Esophagus squamous epithelium (tissue), 5 donors: ENCODE results near the gene UBQLN4. TPM values are rescaled to one million over a fixed set of nuclear protein-coding genes. Genes with fewer than 3 reads are reported as not detected.
A peak's percentile ranks its signal among the peaks of the same experiment; 100 is the strongest.

Source experiments
- DNase-seq: peaks from one replicate; lab custom pipeline; 2025; lab: John Stamatoyannopoulos, UW
- H3K27ac ChIP-seq, 4 donors: fragments of 200-600 bp; sonication (generic); one replicate each; pipeline ENCODE4 v1.5.1; 2016 to 2019; ENCODE audit warnings: mild to moderate bottlenecking in 1 of 4
- H3K27me3 ChIP-seq, 4 donors: fragments of 200-600 bp; sonication (generic); 1 replicate in 3 of 4; 2 replicates in 1 of 4; pipeline versions ENCODE4 v1.5.1 to v1.6.0; 2017 to 2021; ENCODE audit warnings: antibody characterized with exemption in 1 of 4
- H3K36me3 ChIP-seq, 3 donors: fragments of 200-600 bp; sonication (generic); one replicate each; pipeline ENCODE4 v1.5.1; 2016 to 2019
- H3K4me1 ChIP-seq, 3 donors: fragments of 200-600 bp; sonication (generic); one replicate each; pipeline ENCODE4 v1.5.1; 2017 to 2019
- H3K4me3 ChIP-seq, 4 donors: fragments of 200-600 bp; sonication (generic); 1 replicate in 3 of 4; 2 replicates in 1 of 4; pipeline ENCODE4 v1.5.1; 2016 to 2019; ENCODE audit warnings: mild to moderate bottlenecking in 2 of 4, moderate library complexity in 1 of 4
- H3K9me3 ChIP-seq, 3 donors: fragments of 200-600 bp; sonication (generic); one replicate each; pipeline ENCODE4 v1.5.1; 2016 to 2019
- POLR2A ChIP-seq, 4 donors: fragments of 450-650 bp; IDR thresholded peaks; one replicate each; pipeline ENCODE4 v1.6.1; 2017; ENCODE audit warnings: antibody characterized with exemption in 4 of 4, mild to moderate bottlenecking in 4 of 4, moderate library complexity in 3 of 4
- WGBS, 2 donors: methylation state at CpG; one replicate each; pipeline ENCODE4 v1.1.5; 2018; 5-methylcytosine and 5-hydroxymethylcytosine counted together
- intact Hi-C: fragments of 100-400 bp; cut with DNase I; formaldehyde crosslinking; loops from one replicate; pipeline ENCODE4 v1.15.0; 2022
- total RNA-seq, 4 donors: library from RNA; depleted of rRNA; stranded (reverse); fragments of >200 nt; gene quantifications; one replicate each; pipeline ENCODE4 v1.1.0, GENCODE V29; 2016
- TF ChIP-seq, protein P1 (sequence below), 6 experiments: fragments of 450-650 bp in 4 of 6; fragments of 200-600 bp in 2 of 6; sonication (generic) in 2 of 6; IDR thresholded peaks; one replicate each; pipeline ENCODE4 v1.5.1; 2016 to 2019; ENCODE audit warnings: antibody characterized with exemption in 6 of 6, mild to moderate bottlenecking in 4 of 6, moderate library complexity in 4 of 6
- donor health status: DM: yes; HTN: yes; CAD: no.

The UBQLN4 gene
- total RNA-seq, 4 donors from 2014 or later: 19.7 to 32.7 (median 25.5) TPM

DNA sequence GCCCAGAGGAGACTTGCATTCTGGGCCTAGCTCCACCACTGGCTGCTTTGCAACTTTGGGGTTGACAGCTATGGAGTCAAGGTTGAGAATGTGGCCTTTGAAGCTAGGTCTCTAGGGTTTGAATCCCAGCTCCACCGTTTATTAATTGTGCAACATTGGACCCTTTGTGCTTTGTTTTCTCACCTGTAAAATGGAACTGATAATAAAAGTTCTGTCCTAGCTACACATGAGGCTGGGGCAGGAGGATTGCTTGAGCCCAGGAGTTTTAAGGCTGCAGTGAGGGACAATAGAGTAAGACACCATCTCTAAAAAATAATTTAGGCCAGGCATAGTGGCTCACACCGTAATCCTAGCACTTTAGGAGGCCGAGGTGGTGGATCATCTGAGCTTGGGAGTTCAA is 45.7 kb upstream of the UBQLN4 start:
- Histone ChIP-seq H3K4me1 (peaks cover 55 to 77% (median 76%) of the 10 kb centered on the region in 3 donors), H3K27me3 (no peaks in the 10 kb centered on the region), H3K36me3 (no peaks in the 10 kb centered on the region), H3K4me3 (no peak overlapping the region), H3K27ac (peak overlapping the region in 2 of 4 donors; percentile 25 to 38), H3K9me3 (no peaks in the 10 kb centered on the region)
- no peak for DNase-seq
- TF ChIP-seq POLR2A (IDR thresholded peaks at IDR 0.05): no peak
- TF ChIP-seq, protein P1, sequence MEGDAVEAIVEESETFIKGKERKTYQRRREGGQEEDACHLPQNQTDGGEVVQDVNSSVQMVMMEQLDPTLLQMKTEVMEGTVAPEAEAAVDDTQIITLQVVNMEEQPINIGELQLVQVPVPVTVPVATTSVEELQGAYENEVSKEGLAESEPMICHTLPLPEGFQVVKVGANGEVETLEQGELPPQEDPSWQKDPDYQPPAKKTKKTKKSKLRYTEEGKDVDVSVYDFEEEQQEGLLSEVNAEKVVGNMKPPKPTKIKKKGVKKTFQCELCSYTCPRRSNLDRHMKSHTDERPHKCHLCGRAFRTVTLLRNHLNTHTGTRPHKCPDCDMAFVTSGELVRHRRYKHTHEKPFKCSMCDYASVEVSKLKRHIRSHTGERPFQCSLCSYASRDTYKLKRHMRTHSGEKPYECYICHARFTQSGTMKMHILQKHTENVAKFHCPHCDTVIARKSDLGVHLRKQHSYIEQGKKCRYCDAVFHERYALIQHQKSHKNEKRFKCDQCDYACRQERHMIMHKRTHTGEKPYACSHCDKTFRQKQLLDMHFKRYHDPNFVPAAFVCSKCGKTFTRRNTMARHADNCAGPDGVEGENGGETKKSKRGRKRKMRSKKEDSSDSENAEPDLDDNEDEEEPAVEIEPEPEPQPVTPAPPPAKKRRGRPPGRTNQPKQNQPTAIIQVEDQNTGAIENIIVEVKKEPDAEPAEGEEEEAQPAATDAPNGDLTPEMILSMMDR (IDR thresholded peaks at IDR 0.05): no peak
- intact Hi-C loops: no loop called here
- 76 to 92% methylated on average over 3 of the region's 3 CpGs for WGBS, 2 donors

DNA sequence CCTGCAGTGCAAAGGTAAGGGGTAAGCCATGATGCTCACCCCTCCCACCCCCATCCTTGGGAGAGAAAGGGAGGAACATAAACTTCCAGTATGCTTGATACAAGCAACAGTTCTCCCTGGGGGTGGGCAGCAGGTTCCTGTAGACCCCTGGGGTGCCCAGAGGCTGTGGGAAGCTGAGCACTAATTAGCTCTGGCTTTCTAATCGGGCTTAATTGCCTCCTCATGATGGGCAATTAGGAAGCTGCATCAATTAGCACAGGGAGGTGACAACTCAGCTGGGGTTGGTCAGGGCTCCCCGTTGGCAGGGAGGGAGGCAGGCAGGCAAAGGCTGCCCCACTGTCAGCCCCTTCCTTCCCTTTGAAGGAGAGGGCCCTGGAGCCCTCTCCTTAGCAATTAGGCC is 45.2 kb upstream of the UBQLN4 start:
- no peaks in the 10 kb centered on the region for H3K36me3 ChIP-seq
- TF ChIP-seq, protein P1 (IDR thresholded peaks at IDR 0.05): no peak
- no peak for TF ChIP-seq POLR2A (IDR thresholded peaks at IDR 0.05)
- peak overlapping the region in 3 of 4 donors; percentile 25 to 42 (median 38) for H3K27ac ChIP-seq
- no peaks in the 10 kb centered on the region for H3K27me3 ChIP-seq
- intact Hi-C loops: no loop called here
- no peak overlapping the region for H3K4me3 ChIP-seq
- no peaks in the 10 kb centered on the region for H3K9me3 ChIP-seq
- DNase-seq: no peak
- H3K4me1 ChIP-seq: peaks cover 50 to 72% (median 71%) of the 10 kb centered on the region in 3 donors
- WGBS, 2 donors: 59% methylated on average over 2 of the region's 2 CpGs; no CpG with 5 or more reads in 1 of the 2 donors

DNA sequence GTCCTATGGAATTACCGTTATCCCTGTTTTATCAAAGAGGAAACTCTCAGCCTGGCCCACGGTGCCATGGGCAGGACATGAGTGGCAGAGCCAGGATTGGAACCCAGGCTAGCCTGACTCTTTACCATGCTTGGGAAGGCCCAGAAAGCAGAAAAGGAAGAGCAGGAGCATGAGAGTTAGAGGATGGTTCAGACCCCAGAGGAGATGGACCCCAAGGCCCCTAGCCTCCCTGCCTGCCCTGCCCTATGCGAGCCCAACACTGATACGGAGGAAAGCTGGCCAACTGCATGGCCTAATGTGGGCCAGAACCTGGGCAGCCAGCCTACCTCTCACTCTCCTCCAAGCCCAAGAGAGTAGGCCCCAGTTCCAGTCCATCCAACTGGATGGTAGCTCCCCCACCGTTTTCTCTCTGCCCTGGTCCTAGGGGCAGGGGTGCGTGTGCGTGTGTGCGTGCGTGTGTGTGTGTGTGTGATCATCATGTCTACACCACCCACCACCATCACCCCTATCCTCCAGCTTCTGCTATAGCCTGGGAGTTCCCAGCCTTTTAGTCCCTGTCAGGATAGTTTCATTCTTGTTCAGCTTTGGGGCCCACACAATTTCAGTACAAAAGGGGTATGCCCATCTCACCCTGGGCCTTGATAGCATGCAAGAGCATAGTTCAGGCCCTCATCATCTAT is 44.0 kb upstream of the UBQLN4 start:
- TF ChIP-seq, protein P1 (IDR thresholded peaks at IDR 0.05): no peak
- H3K9me3 ChIP-seq: no peaks in the 10 kb centered on the region
- H3K36me3 ChIP-seq: no peaks in the 10 kb centered on the region
- H3K4me3 ChIP-seq: no peak overlapping the region
- 52 to 75% methylated on average over 3 to 9 of the region's 9 CpGs for WGBS, 2 donors
- DNase-seq: no peak
- H3K4me1 ChIP-seq: peaks cover 39 to 60% (median 60%) of the 10 kb centered on the region in 3 donors
- H3K27ac ChIP-seq: peak overlapping the region; percentile 67 to 92 (median 78)
- H3K27me3 ChIP-seq: no peaks in the 10 kb centered on the region
- intact Hi-C loops: loop anchor here (2.0 kb wide), 1 partner anchor 31 kb away; no protein-coding TSS in a partner anchor

DNA sequence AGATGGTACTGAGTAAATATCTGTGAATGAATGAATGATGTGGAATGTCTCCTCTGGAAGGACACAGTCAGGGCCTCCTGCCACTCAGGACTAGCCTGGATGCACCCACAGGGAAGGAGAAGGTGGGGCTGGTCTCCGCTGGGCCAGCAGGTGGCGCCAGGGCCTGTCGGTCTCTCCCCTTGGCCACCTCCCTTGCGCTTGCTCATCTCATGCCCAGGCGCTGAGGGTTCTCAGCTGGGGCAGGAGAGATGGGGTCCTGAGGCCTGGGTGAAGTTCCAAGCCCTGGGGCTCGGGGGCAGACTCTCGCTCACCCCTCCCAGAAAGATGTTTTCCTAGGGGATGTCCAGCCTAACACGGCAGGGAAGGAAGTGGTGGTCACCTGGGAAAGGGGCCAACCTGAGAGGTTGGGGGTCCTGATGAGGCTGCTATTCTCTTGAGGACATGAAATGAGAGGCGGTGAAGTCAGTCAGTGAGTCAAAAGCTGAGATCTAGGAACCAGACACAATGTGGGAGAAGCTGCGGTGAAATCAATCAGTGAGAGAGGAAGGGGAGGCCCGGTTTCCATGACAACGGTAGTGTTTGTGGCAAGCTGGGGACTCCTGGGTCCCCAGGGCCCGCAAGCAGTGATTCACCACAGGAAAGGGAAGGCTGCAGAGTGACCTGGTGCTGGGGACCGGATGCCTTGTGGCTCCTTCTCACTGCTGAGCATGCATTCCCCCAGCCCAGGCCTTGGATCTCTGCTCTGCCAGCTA is 43.2 kb upstream of the UBQLN4 start:
- no peaks in the 10 kb centered on the region for H3K9me3 ChIP-seq
- H3K4me3 ChIP-seq: peak overlapping the region in 1 of 4 donors; percentile 42
- H3K4me1 ChIP-seq: peaks cover 31 to 52% (median 51%) of the 10 kb centered on the region in 3 donors
- WGBS, 2 donors: 13 to 19% methylated on average over 6 to 10 of the region's 14 CpGs
- no peak for TF ChIP-seq POLR2A (IDR thresholded peaks at IDR 0.05)
- TF ChIP-seq, protein P1 (IDR thresholded peaks at IDR 0.05): peak; percentile 76 to 98 (median 96)
- H3K27ac ChIP-seq: peak overlapping the region; percentile 67 to 92 (median 78)
- peak; percentile 59 for DNase-seq
- no peaks in the 10 kb centered on the region for H3K36me3 ChIP-seq
- no peaks in the 10 kb centered on the region for H3K27me3 ChIP-seq
- intact Hi-C loops: loop anchor here (2.0 kb wide), 1 partner anchor 32 kb away; no protein-coding TSS in a partner anchor
